Fibroblast of the conjunctiva (primary cell): ENCODE results near the gene SPHK2.
"Not testable (repeated sequence)": the region's sequence is repeated elsewhere in the genome, so short reads cannot be mapped to it uniquely, and the experiment has no call there.

Source experiments
- DNase-seq: peaks from one replicate; pipeline ENCODE4 v3.0.0-alpha.2; 2010; ENCODE audit warnings: low read depth

Gene SPHK2

GRCh38 chr19:48660852-48661710 is 41.8 kb downstream of the SPHK2 start:
- peak; percentile 59 for DNase-seq

GRCh38 chr19:48661711-48662090 is 42.4 kb downstream of the SPHK2 start:
- no peak for DNase-seq

- DNase-seq = no peak
Measured at GRCh38 chr19:48663667-48664066, 44.4 kb downstream of the SPHK2 start.

GRCh38 chr19:48664476-48664875 is 45.2 kb downstream of the SPHK2 start:
- DNase-seq = no peak

GRCh38 chr19:48665786-48666185 is 46.5 kb downstream of the SPHK2 start:
- no peak for DNase-seq

- DNase-seq = no peak
Measured at GRCh38 chr19:48668332-48668731, 49.0 kb downstream of the SPHK2 start.

GRCh38 chr19:48668761-48669160 is 49.5 kb downstream of the SPHK2 start:
- no peak for DNase-seq

- DNase-seq = no peak
Measured at GRCh38 chr19:48669903-48670668, 50.8 kb downstream of the SPHK2 start.

GRCh38 chr19:48670699-48671445 is 51.6 kb downstream of the SPHK2 start:
- no peak for DNase-seq

GRCh38 chr19:48671446-48671995 is 52.2 kb downstream of the SPHK2 start:
- no peak for DNase-seq

GRCh38 chr19:48672994-48673393 is 53.7 kb downstream of the SPHK2 start, which contains the start of gene NTN5:
Gene NTN5, minus strand, starts transcription at chr19:48673017. Its CDS starts 2,031 bp downstream, at chr19:48670986.
- no peak for DNase-seq

- no peak for DNase-seq
Measured at GRCh38 chr19:48673436-48674100, 54.3 kb downstream of the SPHK2 start.

GRCh38 chr19:48674216-48674809 is 55.0 kb downstream of the SPHK2 start:
- DNase-seq = no peak

- DNase-seq = peak; percentile 55
Measured at GRCh38 chr19:48674921-48675824, 55.9 kb downstream of the SPHK2 start.

- DNase-seq = no peak
Measured at GRCh38 chr19:48676487-48676886, 57.2 kb downstream of the SPHK2 start.

- no peak for DNase-seq
Measured at GRCh38 chr19:48676887-48677286, 57.6 kb downstream of the SPHK2 start.

- no peak for DNase-seq
Measured at GRCh38 chr19:48678201-48678600, 58.9 kb downstream of the SPHK2 start.

GRCh38 chr19:48680006-48680405 is 60.7 kb downstream of the SPHK2 start:
- not testable (repeated sequence) for DNase-seq
